NCI-H187 treated with DMSO at 0.1 percent for 48 hours (cell line): ENCODE data around the gene RPL19.
A peak's percentile ranks its signal among the peaks of the same experiment; 100 is the strongest.
"Not testable (repeated sequence)": the region's sequence is repeated elsewhere in the genome, so short reads cannot be mapped to it uniquely, and the experiment has no call there.

Experiments used
- DNase-seq: peaks from one replicate; lab custom pipeline; 2025; lab: John Stamatoyannopoulos, UW

The RPL19 gene

DNA sequence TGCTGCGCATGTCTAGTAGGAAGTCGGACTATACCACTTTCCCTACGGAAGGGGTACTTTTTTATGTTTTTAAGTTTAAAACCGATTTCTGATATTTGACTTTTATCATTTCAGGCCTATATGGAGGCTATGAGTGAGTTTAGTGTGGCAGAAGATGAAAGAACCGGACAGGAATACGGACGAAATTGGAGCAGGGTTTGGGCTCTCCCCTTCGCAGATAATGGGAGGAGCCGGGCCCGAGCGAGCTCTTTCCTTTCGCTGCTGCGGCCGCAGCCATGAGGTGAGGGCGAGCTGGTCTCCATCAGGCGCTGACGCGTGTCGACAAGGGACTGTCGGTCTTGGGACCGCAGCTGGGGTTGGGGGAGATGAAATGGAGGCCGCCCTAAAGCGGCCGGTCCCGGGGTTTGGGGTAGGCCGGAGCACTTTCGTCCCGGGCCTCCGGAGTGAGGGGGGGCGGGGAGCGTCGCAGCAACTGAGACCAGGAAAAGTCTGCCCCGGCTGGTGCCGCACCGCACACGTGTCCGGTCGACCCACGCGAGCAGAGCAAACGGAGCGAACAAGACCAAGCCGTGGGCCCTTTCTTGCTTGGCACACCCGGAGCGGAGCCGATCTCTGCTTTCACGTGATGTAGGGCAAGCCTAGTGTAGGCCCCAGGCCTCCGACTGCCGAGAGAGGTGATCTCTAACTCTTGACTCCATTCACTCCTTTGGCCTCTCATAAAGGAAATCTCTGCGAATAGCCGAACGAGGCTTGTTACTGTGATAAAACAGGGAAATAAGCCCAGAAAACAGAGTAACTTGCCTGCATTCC is at the start of gene RPL19:
Gene RPL19 (plus strand): TSS at position 214 of the 810 bp plus-strand sequence. CDS start 62 bp downstream, at position 276.
- DNase-seq = no peak

DNA sequence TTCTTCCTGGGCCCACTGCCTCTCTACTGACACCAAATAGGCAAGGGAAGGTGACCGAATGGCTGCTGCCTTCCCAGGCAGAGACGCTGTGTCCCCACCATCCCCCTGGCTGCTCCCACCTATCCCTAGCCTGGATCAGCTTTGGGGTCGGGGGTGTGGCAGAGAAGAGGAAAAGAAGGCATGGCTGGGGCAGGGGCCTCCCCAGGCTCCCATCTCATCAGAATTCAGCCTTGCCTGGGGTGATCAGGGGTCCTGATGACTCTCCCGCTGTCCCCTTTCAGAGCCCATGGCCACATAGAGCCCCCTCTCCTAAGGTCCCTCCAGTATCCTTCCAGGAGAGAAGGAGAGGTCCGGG is 49.3 kb upstream of the RPL19 start:
- DNase-seq = no peak

DNA sequence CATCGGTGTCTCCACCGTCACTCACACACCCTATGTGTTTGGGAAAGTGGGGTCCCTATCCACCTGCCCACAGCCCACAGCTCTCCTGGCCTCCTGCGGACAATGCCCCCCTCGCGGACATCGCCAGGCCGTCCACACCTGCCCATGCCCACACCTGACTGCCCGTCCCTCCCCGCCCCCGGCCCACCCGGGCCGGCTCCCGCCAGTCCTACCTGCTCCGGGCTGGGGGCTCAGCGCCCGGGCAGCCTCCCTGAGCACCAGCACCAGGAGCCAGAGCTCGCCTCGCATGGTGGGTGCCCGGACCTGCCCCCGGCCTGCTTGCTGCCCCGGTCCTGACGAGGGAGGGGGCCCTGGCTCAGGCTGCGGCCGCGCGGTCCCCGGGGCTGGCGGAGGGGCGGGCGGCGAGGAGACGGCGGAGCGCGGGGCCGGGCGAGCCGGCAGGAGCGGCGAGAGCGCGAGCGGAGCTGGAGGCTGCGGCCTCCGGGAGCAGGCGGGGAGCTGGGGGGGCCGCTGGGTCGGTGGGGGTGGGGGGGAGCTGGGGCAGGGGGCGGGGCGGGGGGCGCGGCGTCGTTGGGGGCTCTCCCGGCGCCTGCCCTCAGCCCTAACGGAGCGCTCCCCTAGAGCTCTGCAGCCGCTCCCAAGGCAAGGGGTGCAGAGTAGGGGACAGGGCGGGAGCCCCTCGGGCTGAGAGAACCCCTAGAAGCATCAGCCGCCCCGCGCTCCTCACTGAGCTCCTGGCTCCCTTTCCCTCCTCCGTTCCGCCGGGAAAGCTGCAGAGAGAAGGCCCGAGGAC is 48.7 kb upstream of the RPL19 start, which contains the start of gene PLXDC1:
Gene PLXDC1 (minus strand): TSS at position 488 of the 793 bp plus-strand sequence. CDS start 200 bp downstream, at position 288.
- no peak for DNase-seq

- no peak for DNase-seq
Measured at GRCh38 chr17:39151943-39152818, 47.9 kb upstream of the RPL19 start.

DNA sequence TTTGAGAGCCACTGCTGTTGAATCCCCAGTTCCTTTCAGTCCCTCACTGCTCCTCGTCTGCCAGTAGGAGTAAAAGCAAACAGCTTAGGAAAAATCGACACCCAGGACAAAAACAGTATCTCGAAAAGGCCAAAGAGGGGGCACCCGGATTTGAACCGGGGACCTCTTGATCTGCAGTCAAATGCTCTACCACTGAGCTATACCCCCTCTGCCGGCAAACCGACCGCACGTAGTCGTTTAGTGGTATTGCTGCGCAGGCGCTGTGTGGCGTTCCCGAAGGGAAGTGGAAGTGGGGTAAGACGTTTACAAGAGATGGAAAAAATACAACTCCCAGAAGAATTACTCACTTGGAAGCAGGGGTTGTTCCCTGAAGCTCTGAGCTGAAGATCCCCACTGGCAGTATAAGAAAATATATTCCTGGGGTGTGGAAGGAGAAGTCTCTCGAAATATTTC is 46.5 kb upstream of the RPL19 start:
- DNase-seq = peak; percentile 29

GRCh38 chr17:39155654-39156053 is 44.4 kb upstream of the RPL19 start:
- DNase-seq = no peak

DNA sequence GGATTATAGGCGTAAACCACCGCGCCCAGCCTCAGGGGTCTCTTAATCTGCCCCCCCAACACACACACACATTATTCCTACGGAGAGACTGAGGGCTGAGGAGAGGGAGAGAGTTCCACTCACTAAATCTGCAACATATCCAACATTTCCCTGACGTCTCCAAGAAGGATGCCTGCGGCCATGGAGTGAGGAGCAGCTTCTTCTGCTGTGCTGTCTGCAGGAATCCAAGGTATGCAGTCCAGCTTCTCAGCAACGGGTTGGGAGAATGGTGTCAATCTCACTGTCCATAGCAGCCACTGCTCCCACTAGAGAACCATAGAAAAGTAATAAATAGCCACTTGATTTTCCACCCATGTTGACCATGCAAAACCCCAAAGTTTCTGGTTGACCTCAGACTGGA is 43.6 kb upstream of the RPL19 start:
- no peak for DNase-seq

DNA sequence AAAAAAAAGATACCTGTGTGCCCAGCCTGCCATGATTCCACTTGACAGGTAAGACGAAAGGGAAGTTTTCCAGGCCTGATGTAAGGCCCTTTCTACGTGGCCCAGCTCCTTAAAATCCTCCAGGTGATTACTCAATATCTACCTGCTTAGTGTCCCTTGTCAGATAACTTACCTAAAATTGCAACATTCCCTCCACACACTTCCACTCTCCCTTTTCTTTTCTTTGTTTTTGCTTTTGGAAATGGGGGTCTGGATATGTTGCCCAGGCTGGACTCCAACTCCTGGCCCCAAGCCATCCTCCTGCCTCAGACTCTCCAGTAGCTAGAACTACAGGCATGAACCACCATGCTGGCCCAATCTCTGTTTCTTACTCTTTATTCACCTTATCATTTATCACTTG is 41.5 kb upstream of the RPL19 start:
- no peak for DNase-seq

- no peak for DNase-seq
Measured at GRCh38 chr17:39161962-39162361, 38.1 kb upstream of the RPL19 start.

DNA sequence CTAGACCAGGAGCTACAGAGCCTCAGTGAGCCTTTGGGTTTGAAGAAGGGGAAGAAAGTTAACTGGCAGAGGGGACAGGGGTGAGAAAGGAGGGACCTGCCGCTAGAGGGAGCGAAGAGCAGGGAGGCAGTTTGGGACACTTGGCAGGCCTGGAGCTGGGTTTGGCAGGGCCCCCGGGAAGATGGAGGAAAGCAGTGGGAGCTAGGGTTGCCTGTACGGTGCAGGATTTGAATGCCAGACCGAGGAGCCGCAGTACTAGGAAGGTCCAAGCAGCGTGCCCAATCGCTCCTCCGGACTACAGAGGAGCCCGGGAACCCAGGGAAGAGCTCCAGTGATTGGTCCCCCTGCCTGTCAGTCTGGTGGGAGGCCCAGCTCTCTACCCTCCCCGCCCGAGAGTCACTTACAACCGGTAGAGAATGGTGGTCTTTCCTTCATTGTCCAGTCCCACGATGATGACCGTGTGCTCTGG is 35.4 kb upstream of the RPL19 start:
- DNase-seq = no peak

DNA sequence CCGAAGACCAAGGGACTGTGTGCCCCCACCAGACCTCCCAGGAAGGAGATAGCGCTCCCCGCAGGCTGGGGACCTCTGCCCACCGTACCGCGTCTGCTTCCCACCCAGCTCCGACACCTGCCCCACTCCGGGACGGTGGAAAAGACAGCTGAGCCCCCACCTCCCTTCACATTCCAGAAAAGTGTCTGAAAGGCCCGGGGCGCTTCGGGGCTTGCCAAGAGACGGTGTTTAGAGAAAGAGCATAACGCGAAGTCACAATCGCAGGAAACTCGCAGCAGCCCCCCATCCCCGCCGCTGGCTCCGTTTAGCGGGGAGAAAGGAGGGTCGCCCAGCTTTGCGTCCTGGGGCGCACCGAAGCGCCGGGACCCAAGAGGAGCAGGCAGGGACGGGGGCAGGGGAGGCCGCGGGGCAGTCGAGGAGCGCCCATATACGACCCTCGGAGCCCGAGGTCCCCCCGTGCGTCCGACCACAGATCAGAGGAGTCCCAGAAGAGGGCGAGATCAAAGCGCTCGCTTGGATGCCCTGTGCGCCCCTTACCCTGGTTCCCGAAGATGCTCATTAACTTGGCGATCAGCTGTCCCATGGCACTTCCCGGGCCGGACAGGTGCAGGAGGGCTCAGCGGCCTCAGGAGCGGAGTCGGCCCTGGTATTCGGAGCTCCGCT is 34.8 kb upstream of the RPL19 start:
- DNase-seq = no peak

GRCh38 chr17:39165841-39166349 is 34.2 kb upstream of the RPL19 start, which contains the start of gene ARL5C:
Gene ARL5C, minus strand, starts transcription at chr17:39166161. Its CDS starts 401 bp downstream, at chr17:39165760.
- no peak for DNase-seq

DNA sequence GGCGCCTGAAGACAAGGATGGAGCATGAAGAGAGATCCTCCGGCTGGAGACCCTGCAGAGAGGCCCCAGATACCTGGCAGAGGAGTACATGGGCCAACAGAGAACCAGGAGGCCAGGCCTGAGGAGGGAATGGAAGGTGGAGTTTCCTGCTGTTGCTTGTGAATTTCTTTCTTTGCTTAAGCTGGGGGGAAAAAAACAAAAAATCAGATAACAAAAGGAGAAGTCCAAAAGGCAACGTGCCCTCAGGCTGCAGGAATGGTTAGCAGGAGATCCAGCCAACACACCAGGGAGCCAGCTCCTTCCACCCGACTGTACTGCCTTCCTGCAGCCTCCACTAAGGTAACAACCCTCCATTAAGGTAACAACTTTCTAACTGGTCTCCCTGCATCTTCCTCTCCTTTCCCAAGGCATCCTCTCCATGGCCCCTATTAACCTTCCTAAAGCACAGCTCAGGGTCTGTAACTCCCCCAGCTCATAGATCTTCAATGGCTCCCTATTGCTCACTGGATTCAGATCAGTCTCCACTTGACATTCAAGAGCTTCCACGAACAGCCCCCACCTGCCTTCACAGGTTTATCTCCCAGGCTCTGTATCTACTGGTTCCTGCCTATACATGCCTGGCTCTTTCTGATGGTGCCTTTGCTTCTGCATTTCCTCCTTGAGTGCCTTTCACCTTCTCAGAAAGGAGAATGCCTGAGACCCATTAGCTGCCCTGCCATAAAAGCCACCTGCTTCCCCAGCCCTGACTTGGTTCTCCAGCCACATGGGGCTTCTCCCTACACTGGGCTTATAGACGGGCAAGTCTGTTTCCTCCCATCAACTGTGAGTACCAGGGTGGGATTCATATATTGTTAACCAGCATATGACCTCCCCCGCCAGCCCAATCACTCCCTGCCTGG is 33.4 kb upstream of the RPL19 start:
- DNase-seq = no peak

DNA sequence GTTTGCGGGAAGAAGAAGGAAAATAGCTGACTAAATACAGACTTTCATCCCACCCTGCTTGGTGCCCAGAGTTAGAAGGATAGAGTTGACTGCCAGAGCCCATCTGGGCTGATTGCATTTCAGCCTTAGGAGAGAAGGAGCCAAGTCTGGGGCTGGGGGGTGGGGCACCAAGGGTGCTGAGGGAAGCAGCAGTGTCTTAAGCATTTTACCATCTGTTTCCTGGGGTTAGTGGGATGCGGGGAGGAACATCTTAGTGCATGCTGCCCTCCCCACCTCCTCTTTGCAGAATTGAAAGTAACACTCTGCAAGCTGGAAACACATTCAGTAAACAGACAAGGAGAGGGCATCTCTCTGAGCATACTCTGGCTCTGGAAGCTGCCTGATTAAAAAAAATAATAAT is 32.6 kb upstream of the RPL19 start:
- no peak for DNase-seq

DNA sequence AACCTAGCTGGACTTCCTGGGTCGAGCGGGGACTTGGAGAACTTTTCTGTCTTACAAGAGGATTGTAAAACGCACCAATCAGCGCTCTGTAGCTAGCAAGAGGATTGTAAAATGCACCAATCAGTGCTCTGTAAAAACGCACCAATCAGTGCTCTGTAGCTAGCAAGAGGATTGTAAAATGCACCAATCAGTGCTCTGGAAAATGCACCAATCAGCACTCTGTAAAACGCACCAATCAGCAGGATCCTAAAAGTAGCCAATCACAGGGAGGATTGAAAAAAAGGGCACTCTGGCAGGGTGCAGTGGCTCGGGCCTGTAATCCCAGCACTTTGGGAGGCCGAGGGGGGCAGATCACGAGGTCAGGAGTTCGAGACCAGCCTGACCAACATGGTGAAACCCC is 31.6 kb upstream of the RPL19 start:
- not testable (repeated sequence) for DNase-seq

- no peak for DNase-seq
Measured at GRCh38 chr17:39169101-39169500, 31.0 kb upstream of the RPL19 start.

GRCh38 chr17:39169518-39169917 is 30.6 kb upstream of the RPL19 start:
- DNase-seq = no peak

GRCh38 chr17:39170109-39170508 is 30.0 kb upstream of the RPL19 start:
- no peak for DNase-seq

DNA sequence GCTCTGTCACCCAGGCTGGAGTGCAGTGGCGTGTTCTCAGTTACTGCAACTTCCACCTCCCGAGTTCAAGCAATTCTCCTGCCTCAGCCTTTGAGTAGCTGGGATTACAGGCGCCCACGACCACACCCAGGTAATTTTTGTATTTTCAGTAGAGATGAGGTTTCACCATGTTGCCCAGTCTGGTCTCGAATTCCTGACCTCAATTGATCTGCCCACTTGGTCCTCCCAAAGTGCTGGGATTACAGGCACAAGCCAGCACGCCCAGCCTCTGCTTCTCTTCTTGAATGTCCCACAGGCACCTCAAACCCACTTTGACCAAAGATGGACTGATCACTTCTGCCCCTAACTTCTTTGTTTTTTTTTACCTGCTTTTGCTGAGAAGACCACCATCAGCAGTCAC is 29.5 kb upstream of the RPL19 start:
- DNase-seq = no peak

DNA sequence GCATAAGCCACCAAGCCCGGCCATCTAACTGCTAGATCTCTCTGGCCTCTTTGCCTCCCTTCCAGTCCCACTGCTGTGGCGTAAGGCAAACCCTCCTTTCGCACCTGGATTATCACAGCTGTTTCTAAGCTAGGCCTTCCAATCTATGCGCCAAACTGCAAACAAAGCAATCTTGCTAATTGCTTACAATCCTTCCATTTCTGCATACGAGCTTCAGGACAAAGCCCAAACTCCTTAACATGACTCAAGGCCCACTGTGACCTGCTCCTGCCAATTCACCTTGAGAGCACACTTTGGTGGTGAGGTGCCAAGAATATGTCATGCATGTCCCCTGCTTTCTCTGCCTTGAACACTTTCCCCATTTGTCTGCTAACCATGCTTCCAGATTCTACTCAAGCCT is 28.1 kb upstream of the RPL19 start:
- no peak for DNase-seq
